ENCODE data around the gene PLOD3. TPM values are rescaled to one million over a fixed set of nuclear protein-coding genes. Genes with fewer than 3 reads are reported as not detected.

Gene PLOD3
- total and polyA plus RNA-seq, 9 of the 15 experiments (the other 6 are each of a cell fraction or from before 2014, with no cell fraction given): 2.8 to 101 (median 30.9) TPM

- TF ChIP-seq FOSL1 (tag; conservative IDR thresholded peaks at IDR 0.05): peak; percentile 34; the same call in 1 of the 2 replicates
- no peak for TF ChIP-seq PRPF4 (IDR thresholded peaks at IDR 0.05; ENCODE audit: insufficient read depth, low read depth, low read length, poor library complexity, severe bottlenecking)
- peak; percentile 68 for TF ChIP-seq USF2 (CRISPR knock-in tag; IDR thresholded peaks at IDR 0.05)
- TF ChIP-seq ATF3 (IDR thresholded peaks at IDR 0.05): no peak
- TF ChIP-seq ATF3 (CRISPR knock-in tag; conservative IDR thresholded peaks at IDR 0.05): peak; percentile 14; the same call in 1 of the 2 replicates
- TF ChIP-seq ZNF766 (CRISPR knock-in tag; conservative IDR thresholded peaks at IDR 0.05): peak; percentile 81; the same call in 1 of the 2 replicates
- no peak for TF ChIP-seq TSC22D4 (tag; IDR thresholded peaks at IDR 0.05)
- TF ChIP-seq ZNF124 (CRISPR knock-in tag; IDR thresholded peaks at IDR 0.05): no peak
- peak; percentile 88 for TF ChIP-seq ZNF644 (tag; IDR thresholded peaks at IDR 0.05; ENCODE audit: low read depth)
- peak; percentile 96; the same call in 1 of the 2 replicates for TF ChIP-seq ETS1 (conservative IDR thresholded peaks at IDR 0.05; ENCODE audit: control insufficient read depth, low read depth, low read length)
- 0 out of 2 replicates have a peak, but pooled peaks have one; percentile 65 for TF ChIP-seq FOXJ2 (tag; IDR thresholded peaks at IDR 0.05)
- peak; percentile 26; the same call in 1 of the 2 replicates for TF ChIP-seq CREB3 (tag; conservative IDR thresholded peaks at IDR 0.05; ENCODE audit: low read depth)
- TF ChIP-seq SETDB1 (IDR thresholded peaks at IDR 0.05; ENCODE audit: low read length): peak; percentile 37
- no peak for TF ChIP-seq PPARD (CRISPR knock-in tag; IDR thresholded peaks at IDR 0.05)
- peak; percentile 73 for TF ChIP-seq SMC3 (conservative IDR thresholded peaks at IDR 0.05; ENCODE audit: insufficient read depth, low read depth, low read length)
- TF ChIP-seq ZNF764 (CRISPR knock-in tag; IDR thresholded peaks at IDR 0.05; ENCODE audit: low read depth): 0 out of 2 replicates have a peak, but pooled peaks have one; percentile 18
- TF ChIP-seq POLR2B (IDR thresholded peaks at IDR 0.05; ENCODE audit: low read depth, partially characterized antibody): peak; percentile 93
- peak; percentile 86 for TF ChIP-seq HINFP (tag; conservative IDR thresholded peaks at IDR 0.05; ENCODE audit: low read depth)
- peak; percentile 54 for TF ChIP-seq KLF1 (tag; IDR thresholded peaks at IDR 0.05)
- no peak for TF ChIP-seq HMG20B (CRISPR knock-in tag; IDR thresholded peaks at IDR 0.05)
- no peak for TF ChIP-seq NFIX (CRISPR knock-in tag; IDR thresholded peaks at IDR 0.05; ENCODE audit: low read depth)
Measured at GRCh38 chr7:101244375-101245146, 27.2 kb upstream of the PLOD3 start, which contains the start of gene FIS1 (continued).

Measured in K562 (cell line).